RWPE2 (cell line): ENCODE data around the gene SPX.

ENCODE experiments used
- ATAC-seq: fragments of 200-7000 bp; cut with Tn5 transposase; 3 replicates; pipeline ENCODE4 v1.9.1; 2021; ENCODE audit warnings: low read depth
- DNase-seq: peaks from one replicate; pipeline ENCODE4 v3.0.0-alpha.2; 2020; ENCODE audit warnings: low spot score
- H3K27ac ChIP-seq: fragments of 450-650 bp; 2 replicates; pipeline ENCODE4 v1.5.1; 2017; ENCODE audit warnings: mild to moderate bottlenecking; ENCODE audit not compliant: poor library complexity, severe bottlenecking
- H3K27me3 ChIP-seq: fragments of 250-450 bp; sonication (Bioruptor Pico); 2 replicates; pipeline ENCODE4 v1.5.1; 2021; ENCODE audit warnings: mild to moderate bottlenecking, moderate library complexity; ENCODE audit not compliant: insufficient read depth, poor library complexity, severe bottlenecking
- H3K36me3 ChIP-seq: fragments of 250-450 bp; sonication (Bioruptor Pico); 2 replicates; pipeline ENCODE4 v1.5.1; 2020; ENCODE audit warnings: low read depth, mild to moderate bottlenecking, moderate library complexity
- H3K4me1 ChIP-seq: fragments of 250-450 bp; sonication (Bioruptor Pico); 2 replicates; pipeline ENCODE4 v1.5.1; 2021; ENCODE audit warnings: mild to moderate bottlenecking, moderate library complexity; ENCODE audit not compliant: insufficient read depth, poor library complexity, severe bottlenecking
- H3K4me3 ChIP-seq: fragments of 250-450 bp; sonication (Bioruptor Pico); 2 replicates; pipeline ENCODE4 v1.5.1; 2021; ENCODE audit warnings: mild to moderate bottlenecking, moderate library complexity; ENCODE audit not compliant: severe bottlenecking
- H3K9me3 ChIP-seq: fragments of 250-450 bp; sonication (Bioruptor Pico); 2 replicates; pipeline ENCODE4 v1.5.1; 2021; ENCODE audit warnings: mild to moderate bottlenecking, moderate library complexity; ENCODE audit not compliant: severe bottlenecking
- TF ChIP-seq, protein P1 (sequence below): fragments of 450-650 bp; IDR thresholded peaks from one replicate; pipeline ENCODE4 v1.5.1; 2017; ENCODE audit warnings: mild to moderate bottlenecking, moderate library complexity; ENCODE audit not compliant: poor library complexity, severe bottlenecking

The SPX gene

DNA sequence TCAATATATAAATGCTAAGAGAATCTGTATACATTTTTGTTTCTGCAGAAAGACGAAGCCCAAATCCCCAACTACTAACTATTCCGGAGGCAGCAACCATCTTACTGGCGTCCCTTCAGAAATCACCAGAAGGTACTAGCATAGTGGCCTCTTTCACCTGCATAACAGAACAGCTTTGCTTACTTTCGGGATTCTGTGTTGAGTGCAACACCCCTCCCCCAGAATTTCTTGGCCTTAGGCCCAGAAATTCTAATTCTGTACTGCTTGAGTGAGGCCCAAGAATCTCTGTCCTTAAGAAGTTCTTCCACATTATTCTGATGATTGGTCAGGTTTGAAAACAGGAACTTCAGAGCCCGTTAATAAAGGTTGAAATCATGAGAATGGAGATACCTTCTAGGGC is 2.9 kb downstream of the SPX start:
- Histone ChIP-seq H3K4me1 (peaks cover 7% of the 10 kb centered on the region), H3K36me3 (no peaks in the 10 kb centered on the region), H3K27ac (no peak overlapping the region), H3K27me3 (no peaks in the 10 kb centered on the region), H3K9me3 (no peaks in the 10 kb centered on the region), H3K4me3 (no peak overlapping the region)
- DNase-seq (no peak), ATAC-seq (no peak)
- TF ChIP-seq, protein P1, sequence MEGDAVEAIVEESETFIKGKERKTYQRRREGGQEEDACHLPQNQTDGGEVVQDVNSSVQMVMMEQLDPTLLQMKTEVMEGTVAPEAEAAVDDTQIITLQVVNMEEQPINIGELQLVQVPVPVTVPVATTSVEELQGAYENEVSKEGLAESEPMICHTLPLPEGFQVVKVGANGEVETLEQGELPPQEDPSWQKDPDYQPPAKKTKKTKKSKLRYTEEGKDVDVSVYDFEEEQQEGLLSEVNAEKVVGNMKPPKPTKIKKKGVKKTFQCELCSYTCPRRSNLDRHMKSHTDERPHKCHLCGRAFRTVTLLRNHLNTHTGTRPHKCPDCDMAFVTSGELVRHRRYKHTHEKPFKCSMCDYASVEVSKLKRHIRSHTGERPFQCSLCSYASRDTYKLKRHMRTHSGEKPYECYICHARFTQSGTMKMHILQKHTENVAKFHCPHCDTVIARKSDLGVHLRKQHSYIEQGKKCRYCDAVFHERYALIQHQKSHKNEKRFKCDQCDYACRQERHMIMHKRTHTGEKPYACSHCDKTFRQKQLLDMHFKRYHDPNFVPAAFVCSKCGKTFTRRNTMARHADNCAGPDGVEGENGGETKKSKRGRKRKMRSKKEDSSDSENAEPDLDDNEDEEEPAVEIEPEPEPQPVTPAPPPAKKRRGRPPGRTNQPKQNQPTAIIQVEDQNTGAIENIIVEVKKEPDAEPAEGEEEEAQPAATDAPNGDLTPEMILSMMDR = no peak

DNA sequence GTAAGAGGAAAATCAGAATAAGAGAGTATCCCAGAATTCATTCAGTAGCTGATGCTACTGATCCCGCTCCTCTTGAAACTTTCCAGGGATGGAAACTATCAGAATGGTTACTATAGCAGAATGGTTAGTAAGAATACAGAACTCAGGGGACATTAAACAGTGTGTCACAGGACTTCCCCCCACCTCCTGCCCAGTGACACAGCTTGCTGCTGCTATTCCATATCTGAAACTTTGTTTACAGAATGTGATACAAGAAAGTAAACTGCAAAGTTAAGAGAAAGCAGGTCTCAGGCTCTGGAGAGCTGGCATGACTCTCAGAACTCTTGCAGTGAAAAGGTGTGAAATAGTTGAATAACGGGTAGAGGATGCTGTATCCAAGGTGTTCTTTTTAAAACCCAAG is 3.4 kb downstream of the SPX start:
- TF ChIP-seq, protein P1 = no peak
- H3K4me3 ChIP-seq = no peak overlapping the region
- ATAC-seq = no peak
- no peak for DNase-seq
- H3K9me3 ChIP-seq = no peaks in the 10 kb centered on the region
- no peaks in the 10 kb centered on the region for H3K27me3 ChIP-seq
- peaks cover 7% of the 10 kb centered on the region for H3K4me1 ChIP-seq
- no peak overlapping the region for H3K27ac ChIP-seq
- H3K36me3 ChIP-seq = no peaks in the 10 kb centered on the region

DNA sequence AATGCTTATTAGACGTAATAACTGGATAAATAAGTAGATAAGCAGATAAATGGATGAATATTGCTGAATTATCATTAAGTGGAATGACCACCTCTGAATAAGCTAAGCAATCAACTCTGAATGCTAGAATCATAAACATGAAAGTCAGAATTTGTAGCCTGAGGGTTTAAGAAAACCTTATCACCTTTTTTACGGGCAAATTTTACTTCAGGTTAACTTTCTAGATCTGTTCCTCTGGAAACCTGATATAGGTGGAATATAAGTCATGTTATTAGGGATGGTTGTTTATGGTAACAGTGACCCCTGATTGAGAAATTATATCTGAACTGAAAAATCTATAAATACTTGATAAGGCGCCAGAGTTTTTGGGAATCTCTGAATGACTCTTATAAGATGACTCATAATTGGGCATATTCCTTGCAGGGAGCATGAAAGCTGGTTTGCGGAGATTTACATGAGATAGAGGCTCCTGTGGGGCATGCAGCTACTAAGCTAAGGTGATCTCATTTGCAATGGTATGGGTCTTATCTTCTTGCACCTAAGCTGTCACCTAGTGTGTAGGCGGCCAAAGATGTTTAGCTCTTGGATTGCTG is 12.1 kb downstream of the SPX start:
- no peaks in the 10 kb centered on the region for H3K4me1 ChIP-seq
- H3K36me3 ChIP-seq = no peaks in the 10 kb centered on the region
- H3K4me3 ChIP-seq = no peak overlapping the region
- no peaks in the 10 kb centered on the region for H3K27me3 ChIP-seq
- DNase-seq (no peak), ATAC-seq (no peak)
- H3K9me3 ChIP-seq = no peaks in the 10 kb centered on the region
- TF ChIP-seq, protein P1 = no peak
- H3K27ac ChIP-seq = no peak overlapping the region

DNA sequence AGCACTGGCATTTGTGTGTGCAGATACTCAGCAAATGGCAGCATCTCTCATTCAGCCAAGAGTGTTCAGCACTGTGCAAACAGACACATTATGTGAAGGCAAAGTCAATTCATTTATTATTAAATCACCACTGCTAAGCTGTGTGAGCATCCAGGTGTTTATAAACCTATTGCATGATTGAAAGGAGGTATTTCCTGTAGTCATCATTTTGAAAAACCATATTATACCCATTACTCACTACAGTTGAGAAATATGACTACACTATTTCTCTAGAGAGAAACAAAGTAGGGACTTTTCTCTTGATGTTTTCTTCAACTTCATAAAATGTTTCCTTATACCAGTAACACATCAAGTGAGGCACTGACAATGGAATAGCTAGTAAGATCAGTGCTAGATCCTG is 13.7 kb downstream of the SPX start:
- DNase-seq (no peak), ATAC-seq (no peak)
- Histone ChIP-seq H3K9me3 (no peaks in the 10 kb centered on the region), H3K4me3 (no peak overlapping the region), H3K27me3 (no peaks in the 10 kb centered on the region), H3K4me1 (no peaks in the 10 kb centered on the region), H3K27ac (no peak overlapping the region), H3K36me3 (no peaks in the 10 kb centered on the region)
- TF ChIP-seq, protein P1 = no peak

DNA sequence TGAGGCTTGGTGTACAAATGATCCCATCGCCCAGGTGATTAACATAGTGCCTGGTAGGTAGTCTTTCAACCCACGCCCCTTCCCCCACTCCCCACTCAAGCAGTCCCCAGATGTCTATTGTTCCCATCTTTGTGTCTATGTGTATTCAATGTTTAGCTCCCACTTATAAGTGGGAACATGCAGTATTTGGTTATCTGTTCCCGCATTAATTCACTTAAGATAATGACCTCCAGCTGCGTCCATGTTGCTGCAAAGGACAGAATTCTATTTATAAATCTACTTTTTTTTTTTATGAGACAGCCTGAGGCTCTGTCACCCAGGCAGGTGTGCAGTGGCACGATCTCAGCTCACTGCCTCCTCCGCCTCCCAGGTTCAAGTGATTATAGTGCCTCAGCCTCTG is 15.7 kb downstream of the SPX start:
- H3K27me3 ChIP-seq = no peaks in the 10 kb centered on the region
- no peak for DNase-seq
- no peaks in the 10 kb centered on the region for H3K9me3 ChIP-seq
- H3K27ac ChIP-seq = no peak overlapping the region
- TF ChIP-seq, protein P1 = no peak
- no peak overlapping the region for H3K4me3 ChIP-seq
- H3K4me1 ChIP-seq = no peaks in the 10 kb centered on the region
- no peaks in the 10 kb centered on the region for H3K36me3 ChIP-seq
- ATAC-seq = no peak
